ENCODE results near the gene MAPK6.

- TF ChIP-seq CEBPB (IDR thresholded peaks at IDR 0.05; ENCODE audit: low read depth, low read length) (peak; percentile 67), CTCF (conservative IDR thresholded peaks at IDR 0.05; ENCODE audit: low read depth, low read length) (no peak), RAD21 (IDR thresholded peaks at IDR 0.05; ENCODE audit: low read length) (no peak), POLR2A (IDR thresholded peaks at IDR 0.05; ENCODE audit: low read depth, low read length) (no peak), BHLHE40 (IDR thresholded peaks at IDR 0.05; ENCODE audit: low read depth, low read length) (no peak)
Observed at GRCh38 chr15:52115598-52116427, 96.8 kb downstream of the MAPK6 start.

Measured in IMR-90 (cell line).